NB4 (cell line): ENCODE results near the gene RAD51B.

Source experiments
- MAX ChIP-seq: IDR thresholded peaks from 2 replicates; pipeline ENCODE4 v1.6.1; 2011; ENCODE audit warnings: low read depth, low read length
- MYC ChIP-seq: IDR thresholded peaks from 2 replicates; pipeline ENCODE4 v1.6.1; 2011; ENCODE audit warnings: low read depth, low read length
- POLR2A ChIP-seq: IDR thresholded peaks from 2 replicates; pipeline ENCODE4 v1.6.1; 2011; ENCODE audit warnings: mild to moderate bottlenecking; ENCODE audit not compliant: insufficient read length; ENCODE audit errors: extremely low read depth
- TF ChIP-seq, protein P1 (sequence below): IDR thresholded peaks from one replicate; pipeline ENCODE4 v1.5.1; 2012; ENCODE audit warnings: low read depth, low read length

GRCh38 chr14:68507544-68508081 lies 688.0 kb downstream of the RAD51B start:
- TF ChIP-seq, protein P1, sequence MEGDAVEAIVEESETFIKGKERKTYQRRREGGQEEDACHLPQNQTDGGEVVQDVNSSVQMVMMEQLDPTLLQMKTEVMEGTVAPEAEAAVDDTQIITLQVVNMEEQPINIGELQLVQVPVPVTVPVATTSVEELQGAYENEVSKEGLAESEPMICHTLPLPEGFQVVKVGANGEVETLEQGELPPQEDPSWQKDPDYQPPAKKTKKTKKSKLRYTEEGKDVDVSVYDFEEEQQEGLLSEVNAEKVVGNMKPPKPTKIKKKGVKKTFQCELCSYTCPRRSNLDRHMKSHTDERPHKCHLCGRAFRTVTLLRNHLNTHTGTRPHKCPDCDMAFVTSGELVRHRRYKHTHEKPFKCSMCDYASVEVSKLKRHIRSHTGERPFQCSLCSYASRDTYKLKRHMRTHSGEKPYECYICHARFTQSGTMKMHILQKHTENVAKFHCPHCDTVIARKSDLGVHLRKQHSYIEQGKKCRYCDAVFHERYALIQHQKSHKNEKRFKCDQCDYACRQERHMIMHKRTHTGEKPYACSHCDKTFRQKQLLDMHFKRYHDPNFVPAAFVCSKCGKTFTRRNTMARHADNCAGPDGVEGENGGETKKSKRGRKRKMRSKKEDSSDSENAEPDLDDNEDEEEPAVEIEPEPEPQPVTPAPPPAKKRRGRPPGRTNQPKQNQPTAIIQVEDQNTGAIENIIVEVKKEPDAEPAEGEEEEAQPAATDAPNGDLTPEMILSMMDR = no peak
- TF ChIP-seq MYC (no peak), POLR2A (no peak), MAX (no peak)
